ENCODE results near the gene CCT4. TPM values are rescaled to one million over a fixed set of nuclear protein-coding genes. Genes with fewer than 3 reads are reported as not detected.

CCT4 gene
- total RNA-seq (119 TPM), polyA plus RNA-seq (ENCODE audit: insufficient read depth in 1 of 8, insufficient read length in 8 of 8, low replicate concordance in 1 of 8) (100 to 1,000 TPM; 108 to 127 (median 118) TPM)
- long read RNA-seq, donor 1, transcript CCT4-201 (14 exons, 2,520 nt): major isoform, 24 of 48 reads
- long read RNA-seq, donor 1, partial matches to known transcripts: 24 of 48 reads
- long read RNA-seq, donor 1, other reads (novel, unspliced or antisense): 0 of 48 reads
- long read RNA-seq, donor 2, partial matches to known transcripts: 0 of 4 reads
- long read RNA-seq, donor 2, other reads (novel, unspliced or antisense): 0 of 4 reads
- long read RNA-seq, donor 3, transcript CCT4-201 (14 exons, 2,520 nt): major isoform, 50 of 106 reads
- long read RNA-seq, donor 3, partial matches to known transcripts: 54 of 106 reads
- long read RNA-seq, donor 3, other reads (novel, unspliced or antisense): 0 of 106 reads
- long read RNA-seq, donor 4, transcript CCT4-201 (14 exons, 2,520 nt): major isoform, 28 of 48 reads
- long read RNA-seq, donor 4, partial matches to known transcripts: 19 of 48 reads
- long read RNA-seq, donor 4, other reads (novel, unspliced or antisense): 0 of 48 reads
- long read RNA-seq, donor 5, transcript CCT4-201 (14 exons, 2,520 nt): major isoform, 98 of 252 reads
- long read RNA-seq, donor 5, partial matches to known transcripts: 154 of 252 reads
- long read RNA-seq, donor 5, other reads (novel, unspliced or antisense): 0 of 252 reads
- long read RNA-seq, donor 6, transcript CCT4-201 (14 exons, 2,520 nt): major isoform, 70 of 171 reads
- long read RNA-seq, donor 6, partial matches to known transcripts: 99 of 171 reads
- long read RNA-seq, donor 6, other reads (novel, unspliced or antisense): 0 of 171 reads
- long read RNA-seq, donor 7, transcript CCT4-201 (14 exons, 2,520 nt): major isoform, 40 of 181 reads
- long read RNA-seq, donor 7, partial matches to known transcripts: 139 of 181 reads
- long read RNA-seq, donor 7, other reads (novel, unspliced or antisense): 0 of 181 reads
- long read RNA-seq, donor 8, transcript CCT4-201 (14 exons, 2,520 nt): major isoform, 29 of 70 reads
- long read RNA-seq, donor 8, partial matches to known transcripts: 38 of 70 reads
- long read RNA-seq, donor 8, other reads (novel, unspliced or antisense): 0 of 70 reads
- long read RNA-seq, donor 9, transcript CCT4-201 (14 exons, 2,520 nt): major isoform, 38 of 175 reads
- long read RNA-seq, donor 9, partial matches to known transcripts: 136 of 175 reads
- long read RNA-seq, donor 9, other reads (novel, unspliced or antisense): 0 of 175 reads
- long read RNA-seq, donor 10, transcript CCT4-201 (14 exons, 2,520 nt): major isoform, 49 of 172 reads
- long read RNA-seq, donor 10, partial matches to known transcripts: 121 of 172 reads
- long read RNA-seq, donor 10, other reads (novel, unspliced or antisense): 0 of 172 reads
- long read RNA-seq, donor 11, transcript CCT4-201 (14 exons, 2,520 nt): major isoform, 37 of 111 reads
- long read RNA-seq, donor 11, partial matches to known transcripts: 70 of 111 reads
- long read RNA-seq, donor 11, other reads (novel, unspliced or antisense): 0 of 111 reads

- peak within 1 kb of the TSS; percentile 96 for H3K27ac ChIP-seq (ENCODE audit: low read length)
- WGBS (ENCODE audit: insufficient coverage): under 1% methylated on average over 57 of the region's 74 CpGs
- H3K4me3 ChIP-seq (ENCODE audit: low read length): peak within 1 kb of the TSS; percentile 82
- DNase-seq: peak; percentile 94
- H3K9me3 ChIP-seq (replicated peaks; ENCODE audit: control insufficient read depth, low read depth, low read length): no peaks in the 10 kb centered on the region
- peaks cover 10% of the 10 kb centered on the region for H3K4me1 ChIP-seq (ENCODE audit: control insufficient read depth, insufficient read depth, low read length)
- H3K36me3 ChIP-seq (ENCODE audit: control insufficient read depth, insufficient read depth, low read length): peaks cover 16% of the 10 kb centered on the region
- no peaks in the 10 kb centered on the region for H3K27me3 ChIP-seq (ENCODE audit: control insufficient read depth, insufficient read depth, low read length)
Measured at GRCh38 chr2:61888267-61889055, at the start of gene CCT4. Gene CCT4, minus strand, starts transcription at chr2:61888656. Its CDS starts 149 bp downstream, at chr2:61888507.

- no peak overlapping the region for H3K4me3 ChIP-seq (ENCODE audit: low read length)
- H3K27ac ChIP-seq (ENCODE audit: low read length): no peak overlapping the region
- H3K9me3 ChIP-seq (replicated peaks; ENCODE audit: control insufficient read depth, low read depth, low read length): peaks cover 4% of the 10 kb centered on the region
- no peak for DNase-seq
- no peaks in the 10 kb centered on the region for H3K27me3 ChIP-seq (ENCODE audit: control insufficient read depth, insufficient read depth, low read length)
- peaks cover 5% of the 10 kb centered on the region for H3K4me1 ChIP-seq (ENCODE audit: control insufficient read depth, insufficient read depth, low read length)
- peaks cover 2% of the 10 kb centered on the region for H3K36me3 ChIP-seq (ENCODE audit: control insufficient read depth, insufficient read depth, low read length)
- no CpG with 5 or more reads among the region's 5 CpGs for WGBS (ENCODE audit: insufficient coverage)
Measured at GRCh38 chr2:61937886-61938285, 49.4 kb upstream of the CCT4 start.

- H3K4me1 ChIP-seq (ENCODE audit: control insufficient read depth, insufficient read depth, low read length): peaks cover 5% of the 10 kb centered on the region
- H3K36me3 ChIP-seq (ENCODE audit: control insufficient read depth, insufficient read depth, low read length): peaks cover 3% of the 10 kb centered on the region
- no peak overlapping the region for H3K4me3 ChIP-seq (ENCODE audit: low read length)
- WGBS (ENCODE audit: insufficient coverage): no CpG with 5 or more reads among the region's 3 CpGs
- DNase-seq: no peak
- H3K27ac ChIP-seq (ENCODE audit: low read length): no peak overlapping the region
- peaks cover 8% of the 10 kb centered on the region for H3K9me3 ChIP-seq (replicated peaks; ENCODE audit: control insufficient read depth, low read depth, low read length)
- no peaks in the 10 kb centered on the region for H3K27me3 ChIP-seq (ENCODE audit: control insufficient read depth, insufficient read depth, low read length)
Measured at GRCh38 chr2:61937098-61937497, 48.6 kb upstream of the CCT4 start.

- H3K36me3 ChIP-seq (ENCODE audit: control insufficient read depth, insufficient read depth, low read length): peaks cover 3% of the 10 kb centered on the region
- no peaks in the 10 kb centered on the region for H3K4me1 ChIP-seq (ENCODE audit: control insufficient read depth, insufficient read depth, low read length)
- no peak overlapping the region for H3K27ac ChIP-seq (ENCODE audit: low read length)
- DNase-seq: no peak
- H3K27me3 ChIP-seq (ENCODE audit: control insufficient read depth, insufficient read depth, low read length): no peaks in the 10 kb centered on the region
- H3K9me3 ChIP-seq (replicated peaks; ENCODE audit: control insufficient read depth, low read depth, low read length): peaks cover 8% of the 10 kb centered on the region
- no peak overlapping the region for H3K4me3 ChIP-seq (ENCODE audit: low read length)
- 96% methylated on average over 4 of the region's 5 CpGs for WGBS (ENCODE audit: insufficient coverage)
Measured at GRCh38 chr2:61928826-61929461, 40.5 kb upstream of the CCT4 start.

GRCh38 chr2:61926531-61927477 is 38.3 kb upstream of the CCT4 start:
- H3K4me3 ChIP-seq (ENCODE audit: low read length): no peak overlapping the region
- no peak overlapping the region for H3K27ac ChIP-seq (ENCODE audit: low read length)
- 92% methylated on average over 2 of the region's 8 CpGs for WGBS (ENCODE audit: insufficient coverage)
- no peak for DNase-seq
- no peaks in the 10 kb centered on the region for H3K27me3 ChIP-seq (ENCODE audit: control insufficient read depth, insufficient read depth, low read length)
- no peaks in the 10 kb centered on the region for H3K4me1 ChIP-seq (ENCODE audit: control insufficient read depth, insufficient read depth, low read length)
- no peaks in the 10 kb centered on the region for H3K9me3 ChIP-seq (replicated peaks; ENCODE audit: control insufficient read depth, low read depth, low read length)
- H3K36me3 ChIP-seq (ENCODE audit: control insufficient read depth, insufficient read depth, low read length): no peaks in the 10 kb centered on the region

GRCh38 chr2:61924895-61925663 is 36.6 kb upstream of the CCT4 start:
- Histone ChIP-seq H3K27me3 (ENCODE audit: control insufficient read depth, insufficient read depth, low read length) (no peaks in the 10 kb centered on the region), H3K4me1 (ENCODE audit: control insufficient read depth, insufficient read depth, low read length) (no peaks in the 10 kb centered on the region), H3K9me3 (replicated peaks; ENCODE audit: control insufficient read depth, low read depth, low read length) (no peaks in the 10 kb centered on the region), H3K4me3 (ENCODE audit: low read length) (no peak overlapping the region), H3K36me3 (ENCODE audit: control insufficient read depth, insufficient read depth, low read length) (no peaks in the 10 kb centered on the region), H3K27ac (ENCODE audit: low read length) (no peak overlapping the region)
- 74% methylated on average over 12 of the region's 15 CpGs for WGBS (ENCODE audit: insufficient coverage)
- DNase-seq: no peak

- H3K9me3 ChIP-seq (replicated peaks; ENCODE audit: control insufficient read depth, low read depth, low read length): no peaks in the 10 kb centered on the region
- peaks cover 3% of the 10 kb centered on the region for H3K36me3 ChIP-seq (ENCODE audit: control insufficient read depth, insufficient read depth, low read length)
- no peak overlapping the region for H3K4me3 ChIP-seq (ENCODE audit: low read length)
- H3K27me3 ChIP-seq (ENCODE audit: control insufficient read depth, insufficient read depth, low read length): no peaks in the 10 kb centered on the region
- H3K4me1 ChIP-seq (ENCODE audit: control insufficient read depth, insufficient read depth, low read length): no peaks in the 10 kb centered on the region
- no peak overlapping the region for H3K27ac ChIP-seq (ENCODE audit: low read length)
- no peak for DNase-seq
Measured at GRCh38 chr2:61922714-61923113, 34.3 kb upstream of the CCT4 start.

GRCh38 chr2:61920548-61920947 is 32.1 kb upstream of the CCT4 start:
- no peaks in the 10 kb centered on the region for H3K4me1 ChIP-seq (ENCODE audit: control insufficient read depth, insufficient read depth, low read length)
- WGBS (ENCODE audit: insufficient coverage): no CpG with 5 or more reads among the region's 1 CpG
- H3K36me3 ChIP-seq (ENCODE audit: control insufficient read depth, insufficient read depth, low read length): peaks cover 3% of the 10 kb centered on the region
- no peak overlapping the region for H3K27ac ChIP-seq (ENCODE audit: low read length)
- no peaks in the 10 kb centered on the region for H3K9me3 ChIP-seq (replicated peaks; ENCODE audit: control insufficient read depth, low read depth, low read length)
- no peaks in the 10 kb centered on the region for H3K27me3 ChIP-seq (ENCODE audit: control insufficient read depth, insufficient read depth, low read length)
- no peak overlapping the region for H3K4me3 ChIP-seq (ENCODE audit: low read length)
- no peak for DNase-seq

Measured in muscle of leg (tissue), 16 donors.